HCT116 (cell line): ENCODE data around the gene UBXN2A. TPM values are rescaled to one million over a fixed set of nuclear protein-coding genes. Genes with fewer than 3 reads are reported as not detected.
A peak's percentile ranks its signal among the peaks of the same experiment; 100 is the strongest.

Experiments
- ATAC-seq: fragments of 200-7000 bp; cut with Tn5 transposase; 2 replicates; pipeline ENCODE4 v1.9.1; 2020; ENCODE audit warnings: mild to moderate bottlenecking, moderate library complexity
- BruUV-seq: library from RNA; stranded (reverse); fragments of 400-500 nt; replicated peaks from 2 replicates; lab custom pipeline; 2021; lab: Mats Ljungman, UMichigan
- CTCF ChIA-PET: fragments of 300-600 bp; sonication (Branson Sonifier 250); formaldehyde crosslinking; loops from one replicate; lab custom pipeline; 2021; ENCODE audit warnings: antibody characterized with exemption; lab: Charles Lee
- POLR2A ChIA-PET: fragments of 300-600, 350-600 bp; sonication (Branson Sonifier 250); formaldehyde crosslinking; loops from one replicate; lab custom pipeline; 2021; ENCODE audit warnings: antibody characterized with exemption; lab: Charles Lee
- RAD21 ChIA-PET, 2 experiments: fragments of 300-600 bp; sonication (Branson Sonifier 250); formaldehyde crosslinking; loops; one replicate each; lab custom pipeline; 2023; ENCODE audit warnings: low total read pairs in 2 of 2; ENCODE audit not compliant: uncharacterized antibody in 2 of 2, unreplicated experiment in 2 of 2, low non-redundant PET in 1 of 2; lab: Charles Lee
- DNase-seq: peaks from one replicate; pipeline ENCODE4 v3.0.0-alpha.2; 2010; ENCODE audit warnings: low read depth, low spot score
- H2AFZ ChIP-seq: fragments of 200-600 bp; shearing (Covaris generic), sonication (generic); 2 replicates; pipeline ENCODE4 v1.6.1; 2017; ENCODE audit warnings: low read depth, mixed run types, mixed read lengths, antibody characterized with exemption, low read length; ENCODE audit not compliant: poor library complexity, severe bottlenecking
- H3K27ac ChIP-seq: 2 replicates; pipeline ENCODE4 v1.5.1; 2012; ENCODE audit warnings: low read depth, low read length
- H3K27me3 ChIP-seq: fragments of 200-600 bp; sonication (generic); 2 replicates; pipeline ENCODE4 v1.6.1; 2016; ENCODE audit warnings: mixed run types, low read length, mixed read lengths; ENCODE audit not compliant: insufficient read depth
- H3K36me3 ChIP-seq, 2 experiments: fragments of 200-500 bp in 1 of 2; fragments of 200-600 bp in 1 of 2; sonication (Bioruptor generic) in 1 of 2; sonication (generic) in 1 of 2; 2 replicates each; pipeline versions ENCODE4 v1.5.1 to v1.6.1; 2014 to 2016; ENCODE audit warnings: low read length in 2 of 2, inconsistent platforms in 1 of 2, mixed read lengths in 1 of 2, mixed run types in 1 of 2; ENCODE audit not compliant: insufficient read depth in 2 of 2, control insufficient read depth in 1 of 2
- H3K4me1 ChIP-seq, 2 experiments: fragments of 200-600 bp in 1 of 2; sonication (generic) in 1 of 2; 2 replicates each; pipeline versions ENCODE4 v1.5.1 to v1.6.1; 2012 to 2017; ENCODE audit warnings: low read length in 2 of 2, inconsistent platforms in 1 of 2, mild to moderate bottlenecking in 1 of 2, mixed read lengths in 1 of 2, mixed run types in 1 of 2, moderate library complexity in 1 of 2; ENCODE audit not compliant: insufficient read depth in 2 of 2, control insufficient read depth in 1 of 2
- H3K4me2 ChIP-seq: fragments of 200-600 bp; sonication (generic); 2 replicates; pipeline ENCODE4 v1.6.1; 2017; ENCODE audit warnings: mixed run types, low read length, mixed read lengths
- H3K4me3 ChIP-seq, 2 experiments: fragments of 200-600 bp in 1 of 2; sonication (generic) in 1 of 2; replicated peaks in 1 of 2; 2 replicates each; pipeline ENCODE4 v1.5.1; 2011 to 2016; ENCODE audit warnings: low read length in 2 of 2, control low read depth in 1 of 2, low read depth in 1 of 2, mild to moderate bottlenecking in 1 of 2, mixed read lengths in 1 of 2, mixed run types in 1 of 2
- H3K79me2 ChIP-seq: fragments of 200-600 bp; sonication (generic); 2 replicates; pipeline ENCODE4 v1.6.1; 2017; ENCODE audit warnings: mild to moderate bottlenecking, mixed run types, low read length, moderate library complexity, mixed read lengths; ENCODE audit not compliant: insufficient read depth
- H3K9ac ChIP-seq: fragments of 200-600 bp; sonication (generic); 2 replicates; pipeline ENCODE4 v1.6.1; 2016; ENCODE audit warnings: low read length, mixed read lengths
- H3K9me2 ChIP-seq: fragments of 200-600 bp; sonication (generic), shearing (Covaris generic); 2 replicates; pipeline ENCODE4 v1.6.1; 2017; ENCODE audit warnings: mixed run types, mild to moderate bottlenecking, moderate library complexity; ENCODE audit not compliant: insufficient read depth
- H3K9me3 ChIP-seq, 2 experiments: fragments of 200-500 bp in 1 of 2; fragments of 200-600 bp in 1 of 2; sonication (Bioruptor generic) in 1 of 2; sonication (generic) in 1 of 2; 2 replicates each; pipeline ENCODE4 v1.6.1; 2014 to 2017; ENCODE audit warnings: low read length in 2 of 2, mixed read lengths in 2 of 2, inconsistent platforms in 1 of 2, low read depth in 1 of 2, mild to moderate bottlenecking in 1 of 2, mixed run types in 1 of 2, moderate library complexity in 1 of 2; ENCODE audit not compliant: control insufficient read depth in 1 of 2, insufficient read depth in 1 of 2
- H4K20me1 ChIP-seq: fragments of 200-600 bp; sonication (generic), shearing (Covaris generic); 2 replicates; pipeline ENCODE4 v1.6.1; 2017; ENCODE audit warnings: mixed run types, mild to moderate bottlenecking, moderate library complexity; ENCODE audit not compliant: insufficient read depth
- EGR1 ChIP-seq: IDR thresholded peaks from 2 replicates; pipeline ENCODE4 v1.6.1; 2012; ENCODE audit warnings: low read depth
- ELF1 ChIP-seq: IDR thresholded peaks from 2 replicates; pipeline ENCODE4 v1.6.1; 2012; ENCODE audit warnings: low read depth, borderline replicate concordance
- EZH2 ChIP-seq: fragments of 200-600 bp; sonication (generic); IDR thresholded peaks from 2 replicates; pipeline ENCODE4 v1.6.1; 2017; ENCODE audit warnings: antibody characterized with exemption, mixed run types
- FOSL1 ChIP-seq: IDR thresholded peaks from 2 replicates; pipeline ENCODE4 v1.6.1; 2012; ENCODE audit warnings: low read depth
- POLR2A ChIP-seq: IDR thresholded peaks from 2 replicates; pipeline ENCODE4 v1.7.0; 2011; ENCODE audit warnings: borderline replicate concordance; ENCODE audit not compliant: insufficient read depth, insufficient read length; ENCODE audit errors: extremely low read depth
- RAD21 ChIP-seq: IDR thresholded peaks from 2 replicates; pipeline ENCODE4 v1.6.1; 2012; ENCODE audit warnings: low read depth, mild to moderate bottlenecking
- SP1 ChIP-seq: IDR thresholded peaks from 2 replicates; pipeline ENCODE4 v1.6.1; 2012; ENCODE audit warnings: low read depth
- SRF ChIP-seq: IDR thresholded peaks from 2 replicates; pipeline ENCODE4 v1.6.1; 2012; ENCODE audit warnings: low read depth
- TCF7L2 ChIP-seq: IDR thresholded peaks from 2 replicates; pipeline ENCODE4 v1.7.0; 2011; ENCODE audit warnings: borderline replicate concordance, inconsistent platforms; ENCODE audit not compliant: insufficient read depth, insufficient read length; ENCODE audit errors: extremely low read depth
- YY1 ChIP-seq: IDR thresholded peaks from 2 replicates; pipeline ENCODE4 v1.6.1; 2011; ENCODE audit warnings: low read length, low read depth, moderate library complexity, mild to moderate bottlenecking; ENCODE audit not compliant: insufficient replicate concordance; ENCODE audit errors: extremely low read depth
- intact Hi-C: fragments of 100-400 bp; cut with micrococcal nuclease; formaldehyde crosslinking; loops from 2 replicates; pipeline ENCODE4 v1.10.0; 2022
- total RNA-seq: library from RNA; stranded (reverse); gene quantifications from one replicate; pipeline ENCODE4 v1.2.1, GENCODE V29; 2021; ENCODE audit not compliant: unreplicated experiment
- TF ChIP-seq, protein P1 (sequence below): IDR thresholded peaks from 2 replicates; pipeline ENCODE4 v1.6.1; 2012
- TF ChIP-seq, protein P2 (sequence below), 3 experiments: fragments of 200-600 bp in 1 of 3; sonication (generic) in 1 of 3; IDR thresholded peaks in 2 of 3; conservative IDR thresholded peaks in 1 of 3; 2 replicates each; pipeline ENCODE4 v1.5.1; 2012 to 2017; ENCODE audit warnings: low read depth in 2 of 3, low read length in 2 of 3, antibody characterized with exemption in 1 of 3, borderline replicate concordance in 1 of 3, control low read depth in 1 of 3, mild to moderate bottlenecking in 1 of 3, mixed read lengths in 1 of 3, mixed run types in 1 of 3, moderate library complexity in 1 of 3; ENCODE audit not compliant: insufficient read depth in 1 of 3
- TF ChIP-seq, protein P3 (sequence below): IDR thresholded peaks from 2 replicates; pipeline ENCODE4 v1.6.1; 2011; ENCODE audit warnings: mild to moderate bottlenecking, low read length, moderate library complexity; ENCODE audit not compliant: insufficient replicate concordance; ENCODE audit errors: extremely low read depth

Gene UBXN2A
- total RNA-seq, 1 experiment from 2014 or later: 14.1 TPM

DNA sequence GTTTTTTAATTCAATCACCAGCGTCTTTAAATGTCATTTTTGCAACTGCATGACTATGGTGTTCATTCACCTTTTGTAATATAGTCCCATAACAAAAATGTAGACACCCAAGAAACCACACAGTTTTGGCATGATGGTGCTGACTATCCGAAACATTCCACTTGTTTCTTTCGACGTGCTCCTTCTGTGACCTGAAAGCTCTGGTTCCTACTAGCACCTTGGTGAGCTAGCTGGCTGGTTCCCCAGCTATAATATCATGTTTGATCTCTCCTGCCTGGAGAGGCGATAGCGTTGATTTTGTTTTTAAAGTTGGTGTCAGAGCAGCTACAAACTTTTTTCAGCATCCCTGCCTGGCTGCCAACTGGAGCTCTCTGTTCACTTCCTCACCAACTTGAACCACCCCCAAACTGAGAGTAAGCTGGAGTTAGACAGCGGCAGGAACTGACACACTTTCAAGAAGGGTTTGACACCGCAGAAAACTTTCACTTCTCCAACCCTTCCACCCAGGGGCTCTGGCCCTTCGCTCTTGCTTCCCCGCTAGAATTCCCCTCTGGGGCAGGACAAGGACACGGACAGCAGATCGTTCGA is 14.5 kb upstream of the UBXN2A start:
- H4K20me1 ChIP-seq: no peaks in the 10 kb centered on the region
- ATAC-seq: peak; percentile 5; the same call in 1 of the 2 replicates
- H3K4me2 ChIP-seq: peak overlapping the region; percentile 84
- ChIA-PET POLR2A (interaction anchor here (1.2 to 1.5 kb wide), 2 partner anchors 14 to 15 kb away, joined by 3 to 5 read pairs; partner anchors contain the start of gene UBXN2A), RAD21 (no interaction called here), CTCF (interaction anchor here (1.4 to 2.8 kb wide), 4 partner anchors 15 to 158 kb away, joined by 3 to 29 read pairs (median 15); partner anchors contain the start of genes SF3B6 and TP53I3)
- peaks cover 59% of the 10 kb centered on the region for H3K79me2 ChIP-seq
- DNase-seq: no peak
- intact Hi-C loops: loop anchor here (5.0 kb wide), 2 partner anchors 93 to 237 kb away; no protein-coding TSS in a partner anchor
- TSS peak; percentile 47 for BruUV-seq
- H3K9me2 ChIP-seq: no peaks in the 10 kb centered on the region
- H2AFZ ChIP-seq: no peak overlapping the region
- H3K36me3 ChIP-seq: no peaks in the 10 kb centered on the region
- no peak for TF ChIP-seq POLR2A
- TF ChIP-seq ELF1: no peak; the same call in 1 of the 2 replicates
- peak overlapping the region; percentile 86 for H3K27ac ChIP-seq
- H3K9me3 ChIP-seq: no peaks in the 10 kb centered on the region
- H3K4me1 ChIP-seq: peaks cover 5 to 12% of the 10 kb centered on the region in 2 experiments; a peak in 2 of 4 replicates
- H3K4me3 ChIP-seq: peak overlapping the region; percentile 79 to 84
- peak overlapping the region; percentile 94 for H3K9ac ChIP-seq
- H3K27me3 ChIP-seq: no peaks in the 10 kb centered on the region

DNA sequence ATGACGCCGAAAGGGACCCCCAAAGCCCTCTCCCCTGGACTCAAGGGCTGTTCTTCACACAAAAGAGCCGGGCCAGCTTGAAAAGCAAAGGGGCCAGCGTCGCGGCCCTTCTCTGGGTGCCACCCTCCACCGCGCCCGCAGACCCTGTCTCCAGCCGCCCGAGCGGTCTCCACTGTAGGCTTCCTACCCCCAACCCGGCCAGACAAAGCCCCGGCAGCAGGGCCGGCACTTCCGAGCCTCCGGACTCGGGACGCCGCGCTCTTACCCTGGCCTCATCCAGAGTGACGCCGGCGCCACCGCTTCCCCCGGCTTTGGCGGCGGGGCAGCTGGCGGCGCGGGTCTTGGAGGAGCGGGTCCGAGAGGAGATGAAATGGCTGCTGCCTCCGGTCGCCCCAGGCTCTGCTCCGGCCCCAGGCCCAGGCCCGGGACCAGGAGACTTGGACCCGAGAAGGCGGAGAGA is 13.9 kb upstream of the UBXN2A start:
- Histone ChIP-seq H2AFZ (no peak overlapping the region), H3K9me2 (no peaks in the 10 kb centered on the region), H3K27me3 (no peaks in the 10 kb centered on the region), H3K4me1 (peaks cover 5 to 11% of the 10 kb centered on the region in 2 experiments; a peak in 2 of 4 replicates), H3K36me3 (no peaks in the 10 kb centered on the region), H3K79me2 (peaks cover 54% of the 10 kb centered on the region), H3K9ac (peak overlapping the region; percentile 94), H4K20me1 (no peaks in the 10 kb centered on the region), H3K9me3 (no peaks in the 10 kb centered on the region), H3K27ac (peak overlapping the region; percentile 86), H3K4me3 (peak overlapping the region; percentile 79 to 84), H3K4me2 (peak overlapping the region; percentile 84)
- ChIA-PET RAD21 (interaction anchor here (1.4 kb wide), 3 partner anchors 102 to 158 kb away, joined by 5 to 9 read pairs (median 6); partner anchors contain the start of genes SF3B6 (in 1 of the 2) and TP53I3 (in 1 of the 2)), CTCF (interaction anchor here (0.6 to 2.8 kb wide), 18 partner anchors 8 to 484 kb away, joined by 3 to 29 read pairs (median 4); partner anchors contain the start of genes SF3B6, TP53I3 and WDCP), POLR2A (interaction anchor here (1.1 to 1.8 kb wide), 5 partner anchors 14 to 157 kb away, joined by 3 to 19 read pairs (median 5); partner anchors contain the start of genes TP53I3, UBXN2A and WDCP)
- DNase-seq (no peak), ATAC-seq (peak; percentile 31)
- BruUV-seq: no TSS peak
- intact Hi-C loops: loop anchor here (5.0 kb wide), 2 partner anchors 94 to 236 kb away; no protein-coding TSS in a partner anchor
- TF ChIP-seq, protein P1, sequence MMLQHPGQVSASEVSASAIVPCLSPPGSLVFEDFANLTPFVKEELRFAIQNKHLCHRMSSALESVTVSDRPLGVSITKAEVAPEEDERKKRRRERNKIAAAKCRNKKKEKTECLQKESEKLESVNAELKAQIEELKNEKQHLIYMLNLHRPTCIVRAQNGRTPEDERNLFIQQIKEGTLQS: no peak
- TF ChIP-seq FOSL1 (no peak), SRF (no peak), SP1 (no peak), YY1 (no peak), TCF7L2 (no peak), RAD21 (no peak), POLR2A (no peak), EGR1 (no peak), EZH2 (no peak)
- TF ChIP-seq, protein P2, sequence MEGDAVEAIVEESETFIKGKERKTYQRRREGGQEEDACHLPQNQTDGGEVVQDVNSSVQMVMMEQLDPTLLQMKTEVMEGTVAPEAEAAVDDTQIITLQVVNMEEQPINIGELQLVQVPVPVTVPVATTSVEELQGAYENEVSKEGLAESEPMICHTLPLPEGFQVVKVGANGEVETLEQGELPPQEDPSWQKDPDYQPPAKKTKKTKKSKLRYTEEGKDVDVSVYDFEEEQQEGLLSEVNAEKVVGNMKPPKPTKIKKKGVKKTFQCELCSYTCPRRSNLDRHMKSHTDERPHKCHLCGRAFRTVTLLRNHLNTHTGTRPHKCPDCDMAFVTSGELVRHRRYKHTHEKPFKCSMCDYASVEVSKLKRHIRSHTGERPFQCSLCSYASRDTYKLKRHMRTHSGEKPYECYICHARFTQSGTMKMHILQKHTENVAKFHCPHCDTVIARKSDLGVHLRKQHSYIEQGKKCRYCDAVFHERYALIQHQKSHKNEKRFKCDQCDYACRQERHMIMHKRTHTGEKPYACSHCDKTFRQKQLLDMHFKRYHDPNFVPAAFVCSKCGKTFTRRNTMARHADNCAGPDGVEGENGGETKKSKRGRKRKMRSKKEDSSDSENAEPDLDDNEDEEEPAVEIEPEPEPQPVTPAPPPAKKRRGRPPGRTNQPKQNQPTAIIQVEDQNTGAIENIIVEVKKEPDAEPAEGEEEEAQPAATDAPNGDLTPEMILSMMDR (IDR thresholded peaks at IDR 0.05 in 2 of 3, conservative IDR thresholded peaks at IDR 0.05 in 1 of 3; ENCODE audit: borderline replicate concordance in 1 of 3, insufficient read depth in 1 of 3, low read depth in 2 of 3, low read length in 2 of 3): no peak
- TF ChIP-seq, protein P3, sequence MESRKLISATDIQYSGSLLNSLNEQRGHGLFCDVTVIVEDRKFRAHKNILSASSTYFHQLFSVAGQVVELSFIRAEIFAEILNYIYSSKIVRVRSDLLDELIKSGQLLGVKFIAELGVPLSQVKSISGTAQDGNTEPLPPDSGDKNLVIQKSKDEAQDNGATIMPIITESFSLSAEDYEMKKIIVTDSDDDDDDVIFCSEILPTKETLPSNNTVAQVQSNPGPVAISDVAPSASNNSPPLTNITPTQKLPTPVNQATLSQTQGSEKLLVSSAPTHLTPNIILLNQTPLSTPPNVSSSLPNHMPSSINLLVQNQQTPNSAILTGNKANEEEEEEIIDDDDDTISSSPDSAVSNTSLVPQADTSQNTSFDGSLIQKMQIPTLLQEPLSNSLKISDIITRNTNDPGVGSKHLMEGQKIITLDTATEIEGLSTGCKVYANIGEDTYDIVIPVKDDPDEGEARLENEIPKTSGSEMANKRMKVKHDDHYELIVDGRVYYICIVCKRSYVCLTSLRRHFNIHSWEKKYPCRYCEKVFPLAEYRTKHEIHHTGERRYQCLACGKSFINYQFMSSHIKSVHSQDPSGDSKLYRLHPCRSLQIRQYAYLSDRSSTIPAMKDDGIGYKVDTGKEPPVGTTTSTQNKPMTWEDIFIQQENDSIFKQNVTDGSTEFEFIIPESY: no peak
